Esophagus muscularis mucosa (tissue), 4 donors: ENCODE measurements around the gene MOB3B. TPM values are rescaled to one million over a fixed set of nuclear protein-coding genes. Genes with fewer than 3 reads are reported as not detected.

Source experiments
- DNase-seq: peaks from one replicate; pipeline ENCODE4 v3.0.0-alpha.2; 2017; ENCODE audit errors: extremely low spot score
- H3K27ac ChIP-seq, 4 donors: fragments of 200-600 bp; sonication (generic); replicated peaks in 1 of 4; 1 replicate in 3 of 4; 2 replicates in 1 of 4; pipeline ENCODE4 v1.5.1; 2016 to 2019; ENCODE audit warnings: mild to moderate bottlenecking in 1 of 4
- H3K27me3 ChIP-seq, 4 donors: fragments of 200-600 bp; sonication (generic); one replicate each; pipeline versions ENCODE4 v1.5.1 to v1.6.0; 2016 to 2019
- H3K36me3 ChIP-seq, 4 donors: fragments of 200-600 bp; sonication (generic); one replicate each; pipeline ENCODE4 v1.5.1; 2016 to 2019
- H3K4me1 ChIP-seq, 4 donors: fragments of 200-600 bp; sonication (generic); one replicate each; pipeline ENCODE4 v1.5.1; 2016 to 2019
- H3K4me3 ChIP-seq, 4 donors: fragments of 200-600 bp; sonication (generic); 1 replicate in 2 of 4; 2 replicates in 2 of 4; pipeline ENCODE4 v1.5.1; 2016 to 2019; ENCODE audit warnings: mild to moderate bottlenecking in 4 of 4, moderate library complexity in 1 of 4
- H3K9me3 ChIP-seq, 4 donors: fragments of 200-600 bp; sonication (generic); 1 replicate in 3 of 4; 2 replicates in 1 of 4; pipeline ENCODE4 v1.5.1; 2016 to 2019
- EP300 ChIP-seq: sonication (generic); formaldehyde crosslinking; IDR thresholded peaks from one replicate; pipeline ENCODE4 v1.6.1; 2017; ENCODE audit warnings: antibody characterized with exemption
- POLR2A ChIP-seq: fragments of 450-650 bp; IDR thresholded peaks from one replicate; pipeline ENCODE4 v1.6.1; 2017; ENCODE audit warnings: antibody characterized with exemption, moderate library complexity, mild to moderate bottlenecking, low read depth
- POLR2AphosphoS5 ChIP-seq, 2 donors: sonication (generic); formaldehyde crosslinking; IDR thresholded peaks; one replicate each; pipeline ENCODE4 v1.6.1; 2017; ENCODE audit warnings: antibody characterized with exemption in 2 of 2
- WGBS: methylation state at CpG from one replicate; pipeline ENCODE4 v1.1.5; 2018; 5-methylcytosine and 5-hydroxymethylcytosine counted together
- intact Hi-C: fragments of 100-400 bp; cut with DNase I; formaldehyde crosslinking; loops from one replicate; pipeline ENCODE4 v1.15.1; 2023
- total RNA-seq, 4 donors: library from RNA; depleted of rRNA; stranded (reverse); fragments of >200 nt; gene quantifications; one replicate each; pipeline versions ENCODE4 v1.1.0 to v1.2.1, GENCODE V29; 2016
- TF ChIP-seq, protein P1 (sequence below), 3 experiments: fragments of 200-600 bp in 2 of 3; fragments of 450-650 bp in 1 of 3; sonication (generic) in 2 of 3; IDR thresholded peaks; one replicate each; pipeline ENCODE4 v1.5.1; 2017 to 2019; ENCODE audit warnings: antibody characterized with exemption in 3 of 3, mild to moderate bottlenecking in 2 of 3, moderate library complexity in 1 of 3

Gene MOB3B
- total RNA-seq, 4 donors from 2014 or later = 7.6 to 11.6 (median 9.5) TPM

DNA sequence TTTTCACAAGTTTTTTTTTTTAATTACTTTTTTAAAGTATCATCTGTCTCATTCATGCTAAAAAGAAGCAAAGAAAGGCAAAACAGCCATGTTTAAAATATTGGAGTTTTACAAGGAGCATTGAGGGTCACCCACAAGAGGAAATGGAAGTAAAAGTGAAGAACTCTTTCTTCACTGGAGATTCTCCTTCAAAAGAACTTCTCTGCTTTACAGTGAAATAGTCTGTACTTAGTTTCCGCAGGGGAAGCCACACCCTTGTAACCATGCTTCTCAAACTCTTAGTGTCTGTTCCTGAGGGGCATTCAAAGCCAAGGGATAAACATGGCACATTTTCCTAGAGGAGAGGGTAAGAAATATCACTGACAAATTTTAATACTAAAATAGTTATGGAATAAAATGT, 35.1 kb upstream of the MOB3B start:
- 81% methylated on average over 1 of the region's 1 CpG for WGBS
- TF ChIP-seq POLR2AphosphoS5 (IDR thresholded peaks at IDR 0.05) = no peak
- no peak for TF ChIP-seq POLR2A
- no peak for TF ChIP-seq EP300
- TF ChIP-seq, protein P1, sequence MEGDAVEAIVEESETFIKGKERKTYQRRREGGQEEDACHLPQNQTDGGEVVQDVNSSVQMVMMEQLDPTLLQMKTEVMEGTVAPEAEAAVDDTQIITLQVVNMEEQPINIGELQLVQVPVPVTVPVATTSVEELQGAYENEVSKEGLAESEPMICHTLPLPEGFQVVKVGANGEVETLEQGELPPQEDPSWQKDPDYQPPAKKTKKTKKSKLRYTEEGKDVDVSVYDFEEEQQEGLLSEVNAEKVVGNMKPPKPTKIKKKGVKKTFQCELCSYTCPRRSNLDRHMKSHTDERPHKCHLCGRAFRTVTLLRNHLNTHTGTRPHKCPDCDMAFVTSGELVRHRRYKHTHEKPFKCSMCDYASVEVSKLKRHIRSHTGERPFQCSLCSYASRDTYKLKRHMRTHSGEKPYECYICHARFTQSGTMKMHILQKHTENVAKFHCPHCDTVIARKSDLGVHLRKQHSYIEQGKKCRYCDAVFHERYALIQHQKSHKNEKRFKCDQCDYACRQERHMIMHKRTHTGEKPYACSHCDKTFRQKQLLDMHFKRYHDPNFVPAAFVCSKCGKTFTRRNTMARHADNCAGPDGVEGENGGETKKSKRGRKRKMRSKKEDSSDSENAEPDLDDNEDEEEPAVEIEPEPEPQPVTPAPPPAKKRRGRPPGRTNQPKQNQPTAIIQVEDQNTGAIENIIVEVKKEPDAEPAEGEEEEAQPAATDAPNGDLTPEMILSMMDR (IDR thresholded peaks at IDR 0.05) = no peak
- no peaks in the 10 kb centered on the region for H3K27me3 ChIP-seq
- H3K9me3 ChIP-seq = no peaks in the 10 kb centered on the region
- no peak for DNase-seq
- H3K36me3 ChIP-seq = peaks cover 0 to 54% (median 30%) of the 10 kb centered on the region in 4 donors
- intact Hi-C loops = no loop called here
- no peak overlapping the region for H3K4me3 ChIP-seq
- H3K4me1 ChIP-seq = peaks cover 0 to 9% (median 3%) of the 10 kb centered on the region in 4 donors
- no peak overlapping the region for H3K27ac ChIP-seq

DNA sequence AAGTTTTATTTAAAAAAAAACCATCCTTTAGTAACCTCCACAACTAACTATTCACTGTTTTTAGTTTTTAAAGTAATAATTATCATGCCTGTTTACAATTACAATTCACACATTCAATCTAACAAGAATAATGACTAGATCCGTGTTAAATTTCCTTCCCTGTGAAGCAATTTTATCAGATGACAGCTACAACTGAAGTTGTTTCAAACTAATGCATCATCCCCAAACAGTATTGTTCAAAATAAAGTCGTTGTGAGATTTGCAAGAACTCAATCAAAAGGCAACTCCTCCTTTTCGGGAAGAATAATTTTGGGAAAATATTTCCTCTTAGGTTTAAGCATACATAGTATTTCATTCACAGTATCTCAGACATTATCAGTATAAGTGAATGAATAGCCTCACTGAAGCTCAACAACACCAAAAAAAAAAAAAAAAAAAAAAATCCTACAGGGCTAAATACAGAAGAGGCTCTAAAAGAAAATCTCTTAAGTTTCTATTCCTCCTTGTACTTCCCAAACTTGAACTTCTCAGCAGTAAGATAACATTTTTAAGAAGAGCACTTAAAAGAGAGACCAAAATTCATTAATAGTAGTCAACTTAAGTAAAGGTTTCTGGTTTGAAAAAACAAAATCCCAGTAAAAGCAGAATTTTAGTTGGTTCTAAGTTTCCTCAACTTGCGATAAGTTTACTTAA, 34.3 kb upstream of the MOB3B start:
- Histone ChIP-seq H3K4me1 (peaks cover 0 to 9% (median 3%) of the 10 kb centered on the region in 4 donors), H3K27ac (no peak overlapping the region), H3K4me3 (no peak overlapping the region), H3K27me3 (no peaks in the 10 kb centered on the region), H3K36me3 (peaks cover 0 to 62% (median 31%) of the 10 kb centered on the region in 4 donors), H3K9me3 (no peaks in the 10 kb centered on the region)
- intact Hi-C loops = no loop called here
- WGBS = 76% methylated on average over 4 of the region's 4 CpGs
- DNase-seq = no peak
- TF ChIP-seq POLR2A (no peak), EP300 (no peak), POLR2AphosphoS5 (IDR thresholded peaks at IDR 0.05) (no peak)
- TF ChIP-seq, protein P1 (IDR thresholded peaks at IDR 0.05) = no peak

DNA sequence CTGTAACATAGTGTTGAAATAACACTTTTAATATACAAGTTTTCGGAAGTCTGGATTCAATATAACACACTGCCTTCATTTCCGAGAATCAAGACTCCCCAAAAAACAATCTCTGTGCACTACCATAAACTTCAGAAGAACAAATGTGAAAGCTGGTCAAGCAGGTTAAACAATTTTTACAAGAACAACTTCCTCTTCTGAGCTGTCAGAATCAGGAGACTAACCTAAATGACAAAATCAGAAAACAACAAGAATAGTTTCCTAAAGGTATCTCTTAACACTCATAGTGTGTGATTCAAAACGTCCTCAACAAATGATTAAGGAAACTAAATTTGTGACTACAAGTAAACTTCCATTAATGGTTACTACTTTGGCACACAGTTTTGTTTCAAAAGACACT, 32.1 kb upstream of the MOB3B start:
- Histone ChIP-seq H3K4me3 (no peak overlapping the region), H3K36me3 (peaks cover 1 to 80% (median 41%) of the 10 kb centered on the region in 4 donors), H3K27ac (no peak overlapping the region), H3K4me1 (peaks cover 0 to 8% (median 3%) of the 10 kb centered on the region in 4 donors), H3K27me3 (no peaks in the 10 kb centered on the region), H3K9me3 (no peaks in the 10 kb centered on the region)
- intact Hi-C loops = no loop called here
- DNase-seq = no peak
- 81% methylated on average over 3 of the region's 3 CpGs for WGBS
- TF ChIP-seq, protein P1 (IDR thresholded peaks at IDR 0.05) = no peak
- TF ChIP-seq POLR2AphosphoS5 (IDR thresholded peaks at IDR 0.05) = no peak
- no peak for TF ChIP-seq POLR2A
- TF ChIP-seq EP300 = no peak

DNA sequence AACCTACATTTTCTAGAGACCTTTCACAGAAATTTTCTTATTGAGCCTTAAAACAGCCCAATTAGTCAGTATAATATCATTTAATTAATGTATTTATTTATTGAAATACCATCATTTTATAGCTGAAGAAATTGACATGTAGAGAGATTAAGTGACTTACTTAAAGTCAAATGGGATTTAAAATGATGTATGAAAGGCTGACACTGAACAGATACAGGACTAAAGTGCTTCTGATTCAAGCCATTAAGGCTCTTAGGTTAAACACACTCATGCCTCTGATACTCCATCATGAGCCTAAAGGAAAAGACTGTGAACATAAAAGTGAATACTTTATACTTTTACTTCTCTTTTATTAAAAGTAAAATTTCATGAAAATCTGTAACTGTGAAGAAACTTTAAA, 30.8 kb upstream of the MOB3B start:
- DNase-seq = no peak
- Histone ChIP-seq H3K4me3 (no peak overlapping the region), H3K36me3 (peaks cover 13 to 85% (median 48%) of the 10 kb centered on the region in 4 donors), H3K27ac (no peak overlapping the region), H3K4me1 (peaks cover 0 to 3% (median 1%) of the 10 kb centered on the region in 4 donors), H3K27me3 (no peaks in the 10 kb centered on the region), H3K9me3 (no peaks in the 10 kb centered on the region)
- intact Hi-C loops = no loop called here
- TF ChIP-seq POLR2AphosphoS5 (IDR thresholded peaks at IDR 0.05) = no peak
- no peak for TF ChIP-seq EP300
- TF ChIP-seq, protein P1 (IDR thresholded peaks at IDR 0.05) = no peak
- TF ChIP-seq POLR2A = no peak

DNA sequence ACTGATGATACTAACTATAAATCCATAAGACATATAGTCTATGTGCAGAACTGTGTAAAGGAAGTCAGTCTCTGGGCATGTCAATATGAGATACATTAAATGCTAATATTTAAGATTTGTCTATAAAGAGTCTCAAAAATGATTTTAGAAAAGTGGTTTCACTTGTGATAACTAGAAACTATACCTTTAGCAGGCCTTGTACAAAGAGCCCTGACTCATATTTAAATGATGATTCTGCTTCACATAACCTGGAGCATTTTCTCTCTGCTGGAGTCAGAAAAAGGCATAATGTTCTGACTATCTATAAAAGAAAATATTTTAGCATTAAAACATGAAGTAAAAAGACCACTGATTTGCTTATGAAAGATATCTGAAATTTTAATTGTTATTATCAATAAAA, 28.7 kb upstream of the MOB3B start:
- no peak overlapping the region for H3K4me3 ChIP-seq
- intact Hi-C loops = no loop called here

More for the DNA sequence above, 28.7 kb upstream of the MOB3B start:
- TF ChIP-seq POLR2A (no peak), POLR2AphosphoS5 (IDR thresholded peaks at IDR 0.05) (no peak), EP300 (no peak)
- TF ChIP-seq, protein P1 (IDR thresholded peaks at IDR 0.05) = no peak
- Histone ChIP-seq H3K36me3 (peaks cover 17 to 89% (median 58%) of the 10 kb centered on the region in 4 donors), H3K27ac (no peak overlapping the region), H3K9me3 (no peaks in the 10 kb centered on the region), H3K27me3 (no peaks in the 10 kb centered on the region), H3K4me1 (no peaks in the 10 kb centered on the region)
- DNase-seq = no peak
